GM21526 (cell line): ENCODE measurements around the gene TCERG1L.
"Not testable (repeated sequence)": the region's sequence is repeated elsewhere in the genome, so short reads cannot be mapped to it uniquely, and the experiment has no call there.

Source experiments
- ATAC-seq: cut with Tn5 transposase; IDR thresholded peaks from one replicate; pipeline ENCODE4 v1.9.1; 2021; ENCODE audit warnings: moderate library complexity; ENCODE audit not compliant: unreplicated experiment, low FRiP score

Gene TCERG1L

GRCh38 chr10:131115801-131116200 lies 195.7 kb downstream of the TCERG1L start:
- no peak for ATAC-seq

DNA sequence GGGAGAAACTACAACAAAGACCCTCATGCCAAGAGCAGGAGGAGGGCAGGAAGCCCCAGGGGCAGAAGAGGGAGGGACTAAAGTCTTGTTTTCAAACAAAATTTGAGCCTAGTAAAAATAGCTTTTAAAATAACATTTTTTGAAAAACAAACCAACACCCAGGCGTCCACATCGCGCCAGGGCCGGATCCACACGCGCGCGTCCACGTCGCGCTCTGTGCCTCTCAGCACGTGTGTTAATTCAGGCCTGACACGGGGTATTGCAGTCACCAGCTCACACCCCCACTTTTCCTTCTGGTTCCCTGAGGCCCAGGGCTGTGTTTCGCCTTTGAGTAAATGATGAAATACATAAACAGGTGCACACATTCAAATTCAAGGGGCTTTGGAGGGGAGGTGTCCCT lies 196.2 kb downstream of the TCERG1L start:
- ATAC-seq = no peak

GRCh38 chr10:131114846-131115245 lies 196.7 kb downstream of the TCERG1L start:
- ATAC-seq = no peak

DNA sequence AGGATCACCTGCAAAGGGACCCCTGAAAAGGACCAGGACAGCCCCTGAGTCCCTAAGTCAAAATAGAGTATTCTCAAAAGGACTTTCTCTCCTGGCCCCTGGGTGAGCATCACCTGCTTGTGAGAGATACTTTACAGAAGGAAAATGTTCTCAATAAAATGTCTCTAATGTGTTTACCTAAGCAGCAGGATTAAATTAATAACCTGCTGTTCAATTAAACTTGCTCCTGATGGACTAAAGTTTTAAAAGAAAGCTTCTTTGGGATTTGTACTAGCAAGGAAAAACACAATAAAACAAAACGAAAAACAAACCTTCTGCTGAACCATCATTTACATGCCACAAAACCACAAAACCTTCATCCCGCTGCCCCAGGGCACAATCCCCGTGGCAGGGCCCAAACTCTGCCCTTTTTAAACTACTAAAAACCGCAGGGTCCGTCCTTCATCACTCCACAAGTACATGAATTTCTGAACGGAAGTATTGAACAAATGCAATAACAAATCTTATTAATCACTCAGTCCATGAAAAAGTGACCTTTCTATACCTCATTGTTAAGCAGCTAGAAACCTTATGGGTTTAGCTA lies 197.7 kb downstream of the TCERG1L start:
- ATAC-seq = no peak

- ATAC-seq = no peak
Observed at GRCh38 chr10:131113165-131113564, 198.4 kb downstream of the TCERG1L start.

- no peak for ATAC-seq
Observed at GRCh38 chr10:131112691-131113090, 198.8 kb downstream of the TCERG1L start.

GRCh38 chr10:131111471-131112080 lies 199.9 kb downstream of the TCERG1L start:
- ATAC-seq = no peak

- ATAC-seq = no peak
Observed at GRCh38 chr10:131111007-131111406, 200.5 kb downstream of the TCERG1L start.

DNA sequence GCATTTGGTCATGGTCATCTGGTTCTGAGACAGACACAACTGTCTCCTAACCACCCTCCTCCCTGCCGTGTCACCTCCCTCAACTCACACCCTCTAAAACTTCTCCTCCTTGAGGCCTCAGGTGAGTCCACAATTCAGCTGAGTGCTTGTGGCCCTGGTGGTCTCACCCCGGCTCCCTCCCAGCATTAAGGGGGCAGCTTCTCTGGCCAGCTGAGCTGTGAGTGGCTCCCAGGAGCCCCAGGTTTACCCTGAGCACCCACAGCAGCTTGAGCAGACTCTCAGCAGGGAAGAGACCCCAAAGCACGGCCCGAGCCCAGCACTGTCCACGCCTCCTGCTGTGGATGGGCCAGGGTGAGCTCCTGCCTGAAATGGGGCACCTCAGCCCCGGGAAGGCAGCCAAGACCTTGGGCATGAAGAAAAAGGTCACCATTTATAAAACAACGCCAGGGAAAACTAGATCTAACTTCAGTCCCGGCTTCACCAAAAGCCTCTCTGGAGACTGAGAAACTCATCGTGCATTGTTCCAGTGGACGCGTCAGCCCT lies 201.2 kb downstream of the TCERG1L start:
- ATAC-seq = no peak

DNA sequence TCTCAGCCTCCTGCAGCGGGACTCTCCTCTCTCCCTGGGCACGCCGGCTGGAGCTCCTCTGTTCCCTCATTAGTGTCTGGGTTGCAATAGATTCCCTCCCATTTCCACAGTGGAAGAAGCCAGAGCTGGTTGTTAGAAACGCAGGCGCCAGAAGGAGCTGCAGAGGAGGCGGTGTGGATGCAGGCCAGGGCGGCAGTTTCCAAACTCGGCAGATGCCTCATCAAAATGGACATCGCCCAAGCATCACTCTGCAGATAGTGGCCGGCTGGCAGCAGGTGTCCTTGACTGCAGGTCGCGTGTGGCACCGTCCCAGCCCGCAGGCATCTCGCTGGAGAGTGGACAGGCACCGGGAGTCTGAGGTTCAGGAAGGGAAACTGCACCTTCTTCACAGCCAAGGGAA lies 201.8 kb downstream of the TCERG1L start:
- ATAC-seq = no peak

GRCh38 chr10:131109291-131109690 lies 202.2 kb downstream of the TCERG1L start:
- ATAC-seq = no peak

DNA sequence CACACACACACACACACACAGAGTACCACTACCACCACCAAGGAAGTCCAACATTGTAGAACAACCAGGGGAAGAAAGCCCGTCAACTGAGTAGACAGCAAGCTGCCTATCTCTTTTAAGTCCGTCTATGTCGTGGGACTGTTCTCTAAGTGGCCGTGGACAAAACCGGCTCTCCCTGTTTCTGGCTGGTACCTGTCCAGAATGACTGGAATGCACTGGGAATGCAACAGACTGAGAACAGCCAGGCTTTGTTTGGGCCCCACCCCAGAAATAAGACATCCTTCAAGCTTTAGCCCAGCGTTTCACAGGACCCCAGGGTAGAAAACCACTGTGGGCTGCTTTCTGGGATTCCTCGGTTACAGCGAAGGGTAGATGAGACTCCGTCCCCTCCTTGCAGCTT lies 203.6 kb downstream of the TCERG1L start:
- no peak for ATAC-seq

DNA sequence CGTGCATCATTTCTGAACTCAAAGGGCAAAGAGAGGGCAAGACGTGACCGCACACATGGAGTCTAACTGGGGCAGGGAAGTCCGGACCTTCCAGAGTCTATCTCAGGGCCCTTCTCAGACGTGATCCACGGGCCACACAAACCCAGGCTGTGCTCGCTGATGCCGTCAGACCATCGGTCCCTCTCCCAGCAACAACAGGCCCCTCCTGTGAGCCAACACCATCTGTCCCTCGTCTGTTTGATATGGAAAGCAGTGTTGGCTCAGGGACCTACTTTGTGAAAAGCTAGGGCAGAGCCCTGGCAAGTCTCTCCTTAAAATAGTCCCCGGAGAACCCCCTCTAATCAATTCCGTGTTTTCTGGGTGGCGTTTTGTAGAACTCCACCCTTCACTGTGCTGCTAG lies 208.8 kb downstream of the TCERG1L start:
- ATAC-seq = no peak

DNA sequence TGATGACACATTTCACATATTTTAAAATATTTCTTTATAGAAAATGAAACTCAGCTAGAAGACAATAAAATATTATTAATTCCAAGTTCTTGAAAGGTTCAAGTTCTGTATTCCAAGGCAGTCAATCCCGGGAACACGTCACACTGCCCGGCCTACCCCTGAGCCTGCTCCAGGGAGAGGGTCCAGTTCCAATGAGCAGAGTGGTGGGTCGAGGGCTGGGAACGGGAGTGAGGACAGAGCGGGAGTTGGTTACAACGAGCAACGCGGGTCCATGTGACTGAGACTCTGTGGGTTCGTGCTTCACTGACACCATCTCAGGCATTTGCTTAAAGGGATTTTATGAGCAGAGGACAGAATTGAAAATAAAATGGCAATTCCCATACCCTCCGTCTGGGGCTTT lies 209.4 kb downstream of the TCERG1L start:
- no peak for ATAC-seq

DNA sequence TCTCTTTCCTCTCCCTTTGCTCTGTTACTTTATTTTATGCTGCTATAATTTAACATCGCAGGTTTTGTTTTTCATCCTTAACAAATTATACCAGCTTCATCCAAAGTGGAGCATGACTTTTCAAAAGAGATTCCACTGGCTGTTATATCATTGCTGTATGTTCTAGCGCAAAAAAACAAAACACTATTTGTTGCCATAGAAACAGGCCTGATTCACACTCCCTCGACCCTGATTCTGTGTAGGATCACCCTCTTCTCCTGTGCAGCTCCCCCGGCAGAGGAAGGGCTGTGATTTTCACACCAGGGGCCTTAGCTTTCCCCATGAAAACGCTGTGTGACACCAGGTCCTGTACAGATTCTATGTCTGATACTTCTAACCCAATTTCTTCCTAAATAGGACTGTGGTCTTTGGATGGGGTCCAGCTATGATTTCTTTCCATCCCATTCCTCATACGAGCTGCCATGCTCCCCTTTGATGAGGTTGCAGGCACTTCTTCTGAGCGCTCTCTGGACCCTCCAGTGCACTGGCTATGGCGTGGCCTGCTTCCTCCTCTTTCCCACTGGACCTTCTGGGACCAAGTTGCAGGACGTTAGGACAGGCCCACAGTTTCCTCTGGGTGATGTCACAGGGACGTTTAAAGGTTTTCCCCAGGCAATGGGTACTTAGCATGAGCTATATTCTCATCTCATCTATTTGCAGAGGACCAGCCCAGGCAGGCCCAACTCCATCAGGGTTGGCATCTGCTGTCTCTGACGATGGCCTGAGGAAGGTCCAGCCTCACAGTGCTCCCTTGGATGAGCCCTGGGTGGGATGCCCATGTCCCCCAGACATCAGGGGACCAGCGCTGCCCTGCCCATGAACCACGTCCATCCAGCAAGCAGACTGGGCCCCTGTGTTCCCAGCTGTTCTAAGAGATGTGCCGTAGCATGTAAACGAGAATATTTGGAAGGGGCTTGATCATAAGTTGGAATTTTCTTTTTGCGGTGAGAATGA lies 210.8 kb downstream of the TCERG1L start:
- not testable (repeated sequence) for ATAC-seq

GRCh38 chr10:131099028-131099726 lies 212.3 kb downstream of the TCERG1L start:
- no peak for ATAC-seq

DNA sequence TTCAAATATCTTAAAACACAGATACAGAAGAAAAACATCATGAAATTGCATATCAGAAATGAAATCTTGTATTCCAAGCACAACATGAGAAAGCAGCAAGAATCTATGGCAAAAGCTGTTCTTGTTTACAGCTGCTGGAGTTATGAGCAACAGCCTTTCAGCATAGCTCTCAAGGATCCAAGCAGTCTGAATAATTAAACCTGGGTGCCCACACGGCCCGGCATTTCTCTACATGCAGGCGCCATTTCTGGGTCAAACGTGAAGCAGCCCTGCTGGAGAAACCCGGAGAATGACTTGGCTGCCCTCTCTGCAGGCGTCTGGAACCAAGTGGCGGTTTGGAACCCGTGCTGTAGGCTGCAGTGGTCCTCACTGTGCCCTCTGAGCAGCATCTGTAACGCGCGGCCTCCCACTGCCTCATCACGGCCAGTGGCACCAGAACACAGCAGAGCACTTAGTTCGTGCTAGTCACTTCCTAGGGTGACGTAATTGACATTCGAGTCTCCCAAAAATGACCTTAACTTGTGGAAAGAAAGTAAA lies 213.0 kb downstream of the TCERG1L start:
- no peak for ATAC-seq

- no peak for ATAC-seq
Observed at GRCh38 chr10:131096031-131096430, 215.5 kb downstream of the TCERG1L start.

DNA sequence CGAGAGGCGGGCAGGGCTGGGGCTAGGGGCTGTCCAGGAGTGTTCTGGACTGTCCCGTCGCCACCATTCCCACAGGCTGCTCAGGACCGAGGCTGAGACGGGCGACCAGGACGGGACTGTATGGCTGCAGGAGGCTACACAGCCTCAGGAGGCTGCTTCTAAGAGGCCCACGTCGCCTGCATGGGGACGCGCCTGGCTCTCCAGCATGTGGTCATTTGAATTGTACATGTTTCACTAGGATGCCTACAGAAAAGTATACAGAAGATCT lies 216.3 kb downstream of the TCERG1L start:
- ATAC-seq = no peak

DNA sequence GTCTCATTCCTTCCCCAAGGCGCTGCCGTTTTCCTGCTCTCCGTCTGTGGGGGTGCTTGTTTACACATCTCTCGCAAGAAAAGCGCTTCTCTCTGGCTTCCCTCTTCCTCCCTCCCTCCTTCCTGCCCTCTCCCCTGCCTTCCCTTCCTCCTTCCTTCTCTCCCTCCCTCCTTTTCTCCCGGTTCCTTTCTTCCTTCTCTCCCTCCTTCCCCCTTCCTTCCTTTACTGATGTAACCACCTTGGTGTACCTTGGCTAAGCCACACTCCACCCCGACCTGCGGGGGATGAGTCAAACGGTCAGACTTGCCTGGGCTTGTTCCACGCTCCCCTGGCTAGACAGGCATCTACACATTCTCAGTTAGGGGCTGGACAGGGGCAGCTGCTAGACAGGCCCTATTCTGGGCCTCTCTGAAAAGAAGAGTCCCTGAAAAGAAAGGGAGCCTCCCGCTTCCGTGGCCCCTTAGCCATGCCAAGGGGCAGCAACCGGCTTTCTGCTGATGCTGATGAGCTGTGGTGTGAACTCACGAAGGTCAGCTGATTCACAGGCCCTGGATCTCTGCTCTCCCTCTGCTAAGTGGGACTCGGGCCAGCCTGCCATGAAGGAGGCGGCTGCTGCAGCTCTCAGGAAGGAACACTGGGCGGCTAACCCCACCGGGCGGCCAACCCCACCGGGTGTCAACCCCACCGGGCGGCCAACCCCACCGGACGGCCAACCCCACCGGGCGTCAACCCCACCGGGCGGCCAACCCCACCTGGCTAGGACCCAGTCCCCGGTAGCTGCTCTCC lies 216.8 kb downstream of the TCERG1L start:
- ATAC-seq = no peak
